Mucosa of rectum (tissue), 2 donors: Measurements from ENCODE around the gene NOD2.

Experiments
- H3K27ac ChIP-seq, 2 donors: one replicate each; pipeline ENCODE4 v1.7.0; 2013; ENCODE audit warnings: inconsistent platforms in 2 of 2, low read depth in 2 of 2, low read length in 2 of 2
- H3K27me3 ChIP-seq, 2 donors: one replicate each; pipeline ENCODE4 v1.7.0; 2013; ENCODE audit warnings: low read length in 2 of 2; ENCODE audit not compliant: control insufficient read depth in 2 of 2, insufficient read depth in 2 of 2
- H3K36me3 ChIP-seq, 2 donors: one replicate each; pipeline ENCODE4 v1.7.0; 2013; ENCODE audit warnings: low read length in 2 of 2; ENCODE audit not compliant: control insufficient read depth in 2 of 2, insufficient read depth in 2 of 2
- H3K4me1 ChIP-seq, 2 donors: one replicate each; pipeline ENCODE4 v1.7.0; 2013; ENCODE audit warnings: low read length in 2 of 2, mild to moderate bottlenecking in 1 of 2; ENCODE audit not compliant: control insufficient read depth in 2 of 2, insufficient read depth in 2 of 2
- H3K4me3 ChIP-seq, 2 donors: one replicate each; pipeline ENCODE4 v1.7.0; 2013; ENCODE audit warnings: low read length in 2 of 2
- H3K9ac ChIP-seq, 2 donors: one replicate each; pipeline ENCODE4 v1.7.0; 2013; ENCODE audit warnings: low read length in 2 of 2, low read depth in 1 of 2, mild to moderate bottlenecking in 1 of 2
- H3K9me3 ChIP-seq, 2 donors: one replicate each; pipeline ENCODE4 v1.7.0; 2013; ENCODE audit warnings: low read length in 2 of 2; ENCODE audit not compliant: control insufficient read depth in 2 of 2
- donor health status: healthy.
- donor health status: Normal muscosa, but diverticular disease.

Gene NOD2

DNA sequence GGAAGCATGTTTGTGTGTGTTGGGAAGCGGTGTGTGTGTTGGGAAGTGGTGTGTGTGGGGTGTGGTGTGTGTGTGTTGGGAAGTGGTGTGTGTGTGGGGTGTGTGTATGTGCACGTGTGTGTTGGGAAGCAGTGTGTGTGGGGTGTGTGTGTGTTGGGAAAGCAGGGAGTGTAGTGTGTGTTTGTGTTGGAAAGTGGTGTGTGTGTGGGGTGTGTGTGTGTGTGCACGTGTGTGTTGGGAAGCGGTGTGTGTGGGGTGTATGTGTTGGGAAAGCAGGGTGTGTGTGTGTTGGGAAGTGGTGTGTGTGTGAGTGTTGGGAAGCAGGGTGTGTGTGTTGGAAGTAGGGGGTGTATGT, 785 bp upstream of the NOD2 start:
- no peak overlapping the region for H3K27ac ChIP-seq
- no peaks in the 10 kb centered on the region for H3K36me3 ChIP-seq
- H3K4me1 ChIP-seq = peaks cover 23 to 28% of the 10 kb centered on the region in 2 donors
- H3K27me3 ChIP-seq = no peaks in the 10 kb centered on the region
- H3K4me3 ChIP-seq = no peak overlapping the region
- no peaks in the 10 kb centered on the region for H3K9me3 ChIP-seq
- no peak overlapping the region for H3K9ac ChIP-seq

DNA sequence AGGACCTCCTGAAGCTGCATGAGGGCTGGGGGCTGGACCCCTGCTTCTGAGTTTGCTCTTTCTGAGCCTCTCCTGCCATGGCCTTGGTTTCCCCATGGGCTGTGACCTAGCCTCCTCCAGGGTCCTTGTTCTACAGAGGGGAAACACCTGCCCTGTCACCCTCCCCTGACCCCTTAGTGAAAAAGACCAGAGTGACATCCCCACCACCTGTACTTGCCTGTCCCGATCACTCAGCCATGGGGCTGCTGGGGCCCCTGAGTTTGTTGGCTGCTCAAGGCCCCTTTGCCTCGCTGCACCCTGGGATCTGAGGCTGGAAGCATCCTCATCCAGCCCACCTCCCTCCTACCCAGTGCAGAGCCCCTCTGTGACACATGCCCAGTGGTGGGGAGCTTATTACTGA, 800 bp downstream of the NOD2 start:
- peaks cover 25 to 33% of the 10 kb centered on the region in 2 donors for H3K4me1 ChIP-seq
- no peak overlapping the region for H3K27ac ChIP-seq
- no peaks in the 10 kb centered on the region for H3K36me3 ChIP-seq
- no peak overlapping the region for H3K9ac ChIP-seq
- H3K27me3 ChIP-seq = no peaks in the 10 kb centered on the region
- peak overlapping the region; percentile 43 to 63 for H3K4me3 ChIP-seq
- no peaks in the 10 kb centered on the region for H3K9me3 ChIP-seq

DNA sequence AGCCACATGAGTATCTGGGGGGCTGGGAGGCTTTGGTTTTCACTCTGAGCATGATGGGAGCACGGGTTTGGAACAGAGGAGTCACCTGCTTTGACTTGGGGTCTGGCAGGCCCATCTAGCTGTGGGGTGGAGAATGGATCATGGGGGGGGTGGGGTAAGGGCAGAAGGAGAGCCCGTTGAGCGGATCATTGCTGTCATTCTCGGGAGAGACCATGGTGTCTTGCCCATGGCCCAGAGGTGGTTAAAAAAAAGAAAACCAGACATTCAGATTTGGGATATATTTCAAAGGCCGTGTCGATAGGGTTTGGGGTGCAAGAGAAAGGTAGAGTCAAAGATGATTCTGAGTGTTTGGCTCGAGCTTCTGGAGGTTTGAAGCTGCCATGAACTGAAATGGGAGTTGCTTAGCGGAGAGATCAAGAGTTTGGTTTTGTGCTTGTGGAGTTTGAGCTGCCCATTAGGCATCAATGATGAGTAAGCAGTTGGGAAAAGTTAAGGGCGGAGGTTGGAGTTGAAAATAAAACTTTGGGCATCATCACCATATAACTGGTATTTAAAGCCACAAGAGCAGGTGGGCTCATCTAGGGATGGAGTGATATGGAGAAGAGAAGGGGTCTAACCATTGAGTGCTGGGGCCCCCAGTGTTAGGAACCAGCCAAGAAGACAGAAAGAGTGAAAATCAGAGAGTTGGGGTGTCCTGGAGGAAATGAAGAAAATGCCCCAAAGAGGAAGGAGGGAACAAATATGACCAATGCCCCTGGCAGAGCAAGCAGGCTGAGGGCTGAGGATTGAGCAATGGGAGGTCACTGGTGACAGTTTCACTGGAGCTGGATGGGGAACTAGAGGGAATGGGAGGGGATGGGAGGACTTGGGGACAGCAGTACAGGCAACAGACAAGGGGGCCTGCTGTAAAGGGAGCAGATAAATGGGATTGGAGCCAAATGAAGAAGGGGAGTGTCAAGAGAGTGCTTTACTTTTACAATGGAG, 1.9 kb downstream of the NOD2 start:
- Histone ChIP-seq H3K36me3 (no peaks in the 10 kb centered on the region), H3K9me3 (no peaks in the 10 kb centered on the region), H3K4me1 (peaks cover 25 to 33% of the 10 kb centered on the region in 2 donors), H3K9ac (no peak overlapping the region), H3K4me3 (peak overlapping the region in 1 of 2 donors; percentile 63), H3K27me3 (no peaks in the 10 kb centered on the region), H3K27ac (peak overlapping the region in 1 of 2 donors; percentile 77)

DNA sequence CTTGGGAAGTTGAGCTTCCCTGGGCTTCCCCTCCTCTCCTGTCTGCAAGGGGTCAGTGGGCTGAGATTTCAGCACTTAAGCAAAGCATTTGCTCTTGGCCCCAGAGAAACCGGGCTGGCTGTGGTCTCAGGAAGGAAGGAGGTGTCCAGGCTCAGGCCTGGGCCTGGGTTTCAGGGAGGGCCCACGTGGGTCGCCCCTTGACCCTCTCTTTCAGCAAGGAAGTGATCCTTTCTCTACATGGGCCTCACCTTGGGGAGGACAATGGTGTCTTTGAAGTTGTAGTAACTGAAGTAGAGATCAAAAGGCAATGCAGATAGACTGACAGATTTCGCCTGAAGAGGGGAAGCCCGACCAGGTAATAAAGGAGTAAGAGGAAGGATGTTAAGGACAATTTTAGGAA, 2.7 kb downstream of the NOD2 start:
- H3K9me3 ChIP-seq = no peaks in the 10 kb centered on the region
- H3K27ac ChIP-seq = peak overlapping the region; percentile 3 to 77
- peak overlapping the region; percentile 32 to 45 for H3K9ac ChIP-seq
- H3K4me3 ChIP-seq = peak overlapping the region in 1 of 2 donors; percentile 13
- no peaks in the 10 kb centered on the region for H3K36me3 ChIP-seq
- no peaks in the 10 kb centered on the region for H3K27me3 ChIP-seq
- H3K4me1 ChIP-seq = peaks cover 25 to 33% of the 10 kb centered on the region in 2 donors

DNA sequence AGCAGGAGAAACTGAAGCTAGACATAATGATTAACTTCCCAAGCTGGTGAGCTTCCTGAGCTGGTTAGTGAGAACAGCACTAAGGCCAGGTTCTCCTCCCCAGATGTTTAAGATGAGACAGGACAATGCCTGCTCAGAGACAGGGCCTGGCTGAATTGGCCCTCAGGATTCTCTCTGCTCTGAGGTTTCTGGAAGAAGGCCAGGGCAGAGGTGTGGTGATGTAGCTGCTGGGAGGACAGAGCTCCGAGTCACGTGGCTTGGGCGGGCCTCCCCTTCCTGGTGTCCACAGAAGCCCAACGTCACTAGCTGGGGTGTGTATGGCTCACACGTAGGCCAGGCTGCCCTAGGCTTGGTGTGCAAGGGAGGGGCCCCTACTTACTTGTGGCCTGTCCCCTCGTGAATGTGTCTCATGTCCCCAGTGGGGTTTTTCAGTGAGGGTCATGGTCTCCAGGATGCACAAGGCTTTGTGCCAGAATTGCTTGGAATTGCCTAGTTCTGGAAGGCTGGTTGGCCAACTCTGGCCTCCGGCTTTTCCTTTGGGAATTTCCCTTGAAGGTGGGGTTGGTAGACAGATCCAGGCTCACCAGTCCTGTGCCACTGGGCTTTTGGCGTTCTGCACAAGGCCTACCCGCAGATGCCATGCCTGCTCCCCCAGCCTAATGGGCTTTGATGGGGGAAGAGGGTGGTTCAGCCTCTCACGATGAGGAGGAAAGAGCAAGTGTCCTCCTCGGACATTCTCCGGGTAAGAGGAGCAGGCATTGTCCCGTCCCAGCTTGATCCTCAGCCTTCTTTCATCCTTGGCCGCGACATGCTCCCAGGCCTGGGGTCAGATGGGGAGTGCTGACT, 3.4 kb downstream of the NOD2 start:
- Histone ChIP-seq H3K27ac (peak overlapping the region; percentile 36 to 77), H3K4me1 (peaks cover 25 to 33% of the 10 kb centered on the region in 2 donors), H3K9ac (peak overlapping the region; percentile 32 to 45), H3K9me3 (no peaks in the 10 kb centered on the region), H3K27me3 (no peaks in the 10 kb centered on the region), H3K36me3 (no peaks in the 10 kb centered on the region), H3K4me3 (peak overlapping the region in 1 of 2 donors; percentile 13)

DNA sequence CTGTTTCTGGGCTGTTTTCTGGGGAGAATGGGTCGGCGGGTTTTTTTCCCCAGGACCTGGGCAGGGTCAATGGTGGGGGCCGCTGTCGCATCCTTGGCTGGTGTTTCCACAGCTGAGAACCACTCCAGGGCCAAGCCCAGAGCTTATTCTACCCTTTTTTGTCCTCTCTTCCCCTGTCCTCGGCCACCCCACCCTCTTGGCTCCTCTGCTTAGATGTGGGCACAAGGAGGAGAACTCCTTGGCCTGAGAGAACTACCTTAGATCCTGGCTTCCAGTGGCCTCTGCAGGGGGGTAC, 4.0 kb downstream of the NOD2 start:
- H3K9me3 ChIP-seq = no peaks in the 10 kb centered on the region
- H3K4me1 ChIP-seq = peaks cover 25 to 33% of the 10 kb centered on the region in 2 donors
- H3K36me3 ChIP-seq = no peaks in the 10 kb centered on the region
- peak overlapping the region; percentile 60 to 69 for H3K4me3 ChIP-seq
- H3K27ac ChIP-seq = peak overlapping the region; percentile 36 to 77
- H3K27me3 ChIP-seq = no peaks in the 10 kb centered on the region
- peak overlapping the region; percentile 58 for H3K9ac ChIP-seq

DNA sequence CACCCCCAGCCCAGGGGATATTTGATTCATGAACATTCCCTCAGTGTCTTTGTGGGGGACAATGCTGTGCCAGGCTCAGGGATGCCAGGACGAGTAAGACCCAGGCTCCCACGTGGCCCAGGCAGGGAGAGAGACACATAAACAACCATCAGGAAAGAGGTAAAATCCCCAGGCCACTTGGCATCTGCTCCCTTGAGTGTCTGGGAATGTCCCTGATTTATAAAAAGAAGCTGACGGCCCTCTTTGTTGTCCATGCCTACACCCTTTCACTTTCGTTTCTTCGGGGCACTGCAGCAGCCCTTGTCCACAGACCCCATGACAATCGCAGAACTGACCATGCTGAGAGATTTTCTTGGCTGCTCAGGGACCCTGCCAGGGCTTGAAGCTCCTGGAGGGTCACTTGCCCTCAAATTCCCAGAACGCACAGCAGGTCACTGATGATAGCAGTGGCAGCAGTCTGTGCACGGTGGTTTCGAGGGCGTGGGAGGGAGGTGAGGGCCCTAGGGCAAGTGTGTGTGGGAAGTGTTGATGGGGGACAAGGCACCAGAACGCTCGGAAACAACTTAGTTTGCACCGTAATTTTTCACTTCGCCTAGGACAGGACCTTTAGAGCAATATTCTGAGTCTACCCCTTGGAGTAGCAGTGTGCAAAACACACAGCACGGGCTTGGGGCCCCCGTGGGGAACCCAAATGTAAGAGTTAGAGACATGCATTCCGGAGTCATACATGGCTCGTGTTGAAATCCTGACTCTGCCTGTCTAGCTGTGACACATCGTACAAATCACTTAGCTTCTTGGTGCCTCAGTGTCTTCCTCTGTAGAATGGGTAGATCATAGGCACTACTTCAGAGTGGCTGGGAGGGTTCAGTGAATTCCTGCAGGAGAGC, 4.7 kb downstream of the NOD2 start:
- Histone ChIP-seq H3K4me3 (peak overlapping the region; percentile 60 to 69), H3K9ac (peak overlapping the region; percentile 58), H3K36me3 (no peaks in the 10 kb centered on the region), H3K27me3 (no peaks in the 10 kb centered on the region), H3K9me3 (no peaks in the 10 kb centered on the region), H3K27ac (peak overlapping the region; percentile 36 to 77), H3K4me1 (peaks cover 21 to 33% of the 10 kb centered on the region in 2 donors)

DNA sequence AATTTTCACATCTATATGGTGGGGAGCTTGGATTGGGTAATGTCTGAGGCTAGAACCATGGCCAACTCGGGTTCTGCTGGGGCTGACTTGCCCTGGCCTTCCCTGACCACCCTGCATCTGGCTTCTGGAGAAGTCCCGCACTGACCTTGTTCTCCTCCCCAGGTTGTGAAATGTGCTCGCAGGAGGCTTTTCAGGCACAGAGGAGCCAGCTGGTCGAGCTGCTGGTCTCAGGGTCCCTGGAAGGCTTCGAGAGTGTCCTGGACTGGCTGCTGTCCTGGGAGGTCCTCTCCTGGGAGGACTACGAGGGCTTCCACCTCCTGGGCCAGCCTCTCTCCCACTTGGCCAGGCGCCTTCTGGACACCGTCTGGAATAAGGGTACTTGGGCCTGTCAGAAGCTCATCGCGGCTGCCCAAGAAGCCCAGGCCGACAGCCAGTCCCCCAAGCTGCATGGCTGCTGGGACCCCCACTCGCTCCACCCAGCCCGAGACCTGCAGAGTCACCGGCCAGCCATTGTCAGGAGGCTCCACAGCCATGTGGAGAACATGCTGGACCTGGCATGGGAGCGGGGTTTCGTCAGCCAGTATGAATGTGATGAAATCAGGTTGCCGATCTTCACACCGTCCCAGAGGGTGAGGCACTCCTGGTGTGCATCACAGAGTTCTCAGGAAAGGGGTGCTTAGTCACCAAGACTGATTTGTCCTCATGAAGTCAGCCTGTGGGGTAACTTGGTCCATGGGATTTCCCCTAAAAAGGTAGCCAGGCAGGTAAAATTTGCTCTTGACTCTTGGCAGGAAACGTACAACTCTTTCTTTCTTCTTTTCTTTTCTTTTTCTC, 6.1 kb downstream of the NOD2 start:
- Histone ChIP-seq H3K9ac (no peak overlapping the region), H3K9me3 (peaks cover 2 to 8% of the 10 kb centered on the region in 2 donors), H3K36me3 (no peaks in the 10 kb centered on the region), H3K27me3 (no peaks in the 10 kb centered on the region), H3K4me3 (no peak overlapping the region), H3K27ac (no peak overlapping the region), H3K4me1 (peaks cover 20 to 26% of the 10 kb centered on the region in 2 donors)

DNA sequence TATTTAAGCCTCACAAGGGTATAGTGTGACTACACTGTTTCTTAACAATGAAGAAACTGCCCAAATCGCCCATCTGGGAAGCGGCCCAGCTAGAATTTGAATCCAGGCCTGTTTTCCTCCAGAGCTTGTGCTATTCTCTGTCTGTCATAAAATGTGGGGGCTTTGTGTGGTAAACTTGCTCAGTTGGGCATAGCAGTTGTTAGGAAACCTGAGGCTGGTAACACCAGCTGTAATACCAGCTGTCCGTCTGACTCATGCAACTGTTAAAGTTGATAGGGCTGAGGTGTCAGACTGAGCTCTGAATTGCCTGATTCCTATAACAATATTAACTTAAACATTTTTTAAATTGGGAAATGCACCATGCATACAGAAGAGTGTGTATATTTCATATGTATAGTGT, 9.3 kb downstream of the NOD2 start:
- no peaks in the 10 kb centered on the region for H3K27me3 ChIP-seq
- peaks cover 2 to 8% of the 10 kb centered on the region in 2 donors for H3K9me3 ChIP-seq
- H3K27ac ChIP-seq = no peak overlapping the region
- H3K9ac ChIP-seq = no peak overlapping the region
- peaks cover 1 to 4% of the 10 kb centered on the region in 2 donors for H3K4me1 ChIP-seq
- no peaks in the 10 kb centered on the region for H3K36me3 ChIP-seq
- H3K4me3 ChIP-seq = no peak overlapping the region
